SK-N-SH (cell line): ENCODE results near the gene SORBS2.

Experiments
- CHD2 ChIP-seq: fragments of 150-350 bp; IDR thresholded peaks from 2 replicates; pipeline ENCODE4 v1.6.1; 2018; ENCODE audit warnings: low read length; ENCODE audit not compliant: partially characterized antibody
- POLR2AphosphoS5 ChIP-seq: IDR thresholded peaks from 2 replicates; pipeline ENCODE4 v1.6.1; 2012; ENCODE audit warnings: low read depth, low read length
- TEAD4 ChIP-seq: IDR thresholded peaks from 2 replicates; pipeline ENCODE4 v1.4.0; 2012; ENCODE audit warnings: mild to moderate bottlenecking, borderline replicate concordance; ENCODE audit not compliant: insufficient read depth
- TF ChIP-seq, protein P1 (sequence below): fragments of 150-350 bp; IDR thresholded peaks from 2 replicates; pipeline ENCODE4 v1.6.1; 2017; ENCODE audit warnings: antibody characterized with exemption, low read length, low read depth, borderline replicate concordance

DNA sequence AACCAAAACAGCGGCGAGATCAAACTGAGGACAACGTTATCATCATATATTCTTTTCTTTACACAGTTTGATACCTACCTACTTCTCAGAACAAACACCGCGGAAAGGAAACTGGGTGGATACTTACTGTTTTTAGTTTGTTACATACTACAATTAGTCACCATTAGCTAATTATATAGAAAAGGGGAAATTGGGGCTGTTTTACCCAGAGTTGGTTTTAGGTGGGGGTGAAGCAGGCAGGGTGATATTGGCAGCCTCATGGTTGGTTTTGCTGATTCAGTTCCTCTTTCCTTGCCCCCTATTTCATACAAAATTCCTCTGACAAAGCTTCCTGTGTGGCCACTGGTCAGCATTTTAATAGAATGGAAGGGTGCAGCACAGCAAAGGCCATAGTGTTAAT, 77.8 kb downstream of the SORBS2 start:
- TF ChIP-seq CHD2 (no peak), TEAD4 (no peak), POLR2AphosphoS5 (no peak)
- TF ChIP-seq, protein P1, sequence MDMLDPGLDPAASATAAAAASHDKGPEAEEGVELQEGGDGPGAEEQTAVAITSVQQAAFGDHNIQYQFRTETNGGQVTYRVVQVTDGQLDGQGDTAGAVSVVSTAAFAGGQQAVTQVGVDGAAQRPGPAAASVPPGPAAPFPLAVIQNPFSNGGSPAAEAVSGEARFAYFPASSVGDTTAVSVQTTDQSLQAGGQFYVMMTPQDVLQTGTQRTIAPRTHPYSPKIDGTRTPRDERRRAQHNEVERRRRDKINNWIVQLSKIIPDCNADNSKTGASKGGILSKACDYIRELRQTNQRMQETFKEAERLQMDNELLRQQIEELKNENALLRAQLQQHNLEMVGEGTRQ = no peak
